ENCODE measurements around the gene PPM1A. TPM values are rescaled to one million over a fixed set of nuclear protein-coding genes. Genes with fewer than 3 reads are reported as not detected.

Gene PPM1A
- total RNA-seq, 1 experiment from 2014 or later = 41.7 TPM

- no peak overlapping the region for H3K27ac Mint-ChIP-seq
- no peak overlapping the region for H2AFZ ChIP-seq (ENCODE audit: low read length)
- H3K36me3 Mint-ChIP-seq (ENCODE audit: insufficient read depth in 1 of 3, low read depth in 3 of 3) = peaks cover 2 to 11% (median 4%) of the 10 kb centered on the region in 3 experiments; a peak in 5 of 7 replicates
Observed at GRCh38 chr14:60233891-60234290, 15.1 kb upstream of the PPM1A start.

More at GRCh38 chr14:60233891-60234290, 15.1 kb upstream of the PPM1A start:
- Histone ChIP-seq H4K8ac (replicated peaks; ENCODE audit: insufficient read length, low read depth, low read length) (no peak overlapping the region), H3K14ac (ENCODE audit: insufficient read depth, low read length) (no peak overlapping the region), H2AK5ac (ENCODE audit: insufficient read length, low read length) (no peak overlapping the region), H3K79me1 (ENCODE audit: insufficient read depth, low read depth, low read length, poor library complexity, severe bottlenecking) (no peaks in the 10 kb centered on the region), H4K5ac (ENCODE audit: insufficient read length, low read depth, low read length) (no peak overlapping the region), H3K4ac (ENCODE audit: low read depth, low read length) (no peak overlapping the region), H3K9ac (ENCODE audit: extremely low read depth, insufficient read length, low read length) (no peak overlapping the region), H3K4me1 (ENCODE audit: insufficient read depth, low read length) (no peaks in the 10 kb centered on the region), H3K18ac (ENCODE audit: insufficient read length, low read depth, low read length) (no peak overlapping the region), H2BK5ac (ENCODE audit: insufficient read length, low read length) (no peak overlapping the region), H2BK15ac (ENCODE audit: low read depth, low read length) (no peak overlapping the region), H3K23me2 (ENCODE audit: insufficient read length, low read depth, low read length, poor library complexity, severe bottlenecking) (no peaks in the 10 kb centered on the region), H4K20me1 (ENCODE audit: control insufficient read depth, insufficient read depth, insufficient read length) (no peaks in the 10 kb centered on the region), H3T11ph (ENCODE audit: low read length) (no peak overlapping the region), H3K4me2 (ENCODE audit: insufficient read depth, insufficient read length, low read length) (no peak overlapping the region), H3K23ac (ENCODE audit: insufficient read length, low read depth, low read length) (no peak overlapping the region), H3K9me3 (ENCODE audit: control insufficient read depth, low read depth, low read length) (no peaks in the 10 kb centered on the region), H3K27ac (ENCODE audit: insufficient read length, low read depth, low read length) (no peak overlapping the region), H3K79me2 (ENCODE audit: insufficient read depth, low read length) (no peaks in the 10 kb centered on the region), H3K27me3 (ENCODE audit: insufficient read depth, low read length) (no peaks in the 10 kb centered on the region), H3K56ac (ENCODE audit: insufficient read length, low read depth, low read length) (no peak overlapping the region), H2BK120ac (ENCODE audit: low read depth, low read length, poor library complexity, severe bottlenecking) (no peak overlapping the region), H4K91ac (ENCODE audit: insufficient read length, low read depth, low read length) (no peak overlapping the region), H2BK12ac (ENCODE audit: insufficient read length, low read depth, low read length) (no peak overlapping the region), H2BK20ac (ENCODE audit: low read depth, low read length, poor library complexity, severe bottlenecking) (no peak overlapping the region)
- peaks cover 12 to 15% of the 10 kb centered on the region in 2 experiments; a peak in 4 of 5 replicates for H3K9me3 Mint-ChIP-seq
- peaks cover 0 to 8% of the 10 kb centered on the region in 2 experiments for H3K4me1 Mint-ChIP-seq
- no peak for DNase-seq
- no peak overlapping the region for H3K4me3 Mint-ChIP-seq
- TF ChIP-seq CTCF (conservative IDR thresholded peaks at IDR 0.05) = no peak
- H3K27me3 Mint-ChIP-seq (ENCODE audit: low read depth) = no peaks in the 10 kb centered on the region

Measured in H9 (cell line).